Measurements from ENCODE around the gene BAX.

GRCh38 chr19:48953990-48954594, 583 bp upstream of the BAX start:
- TF ChIP-seq NFRKB (IDR thresholded peaks at IDR 0.05) (no peak), HDGF (IDR thresholded peaks at IDR 0.05; ENCODE audit: borderline replicate concordance) (no peak), FOXA1 (IDR thresholded peaks at IDR 0.05) (no peak), SUZ12 (IDR thresholded peaks at IDR 0.05) (no peak), ELF4 (IDR thresholded peaks at IDR 0.05) (no peak)

Measured in HEK293T (cell line).